K562 (cell line): ENCODE results near the gene NEURL1. TPM values are rescaled to one million over a fixed set of nuclear protein-coding genes. Genes with fewer than 3 reads are reported as not detected.

Experiments
- ATAC-seq: fragments of 200-7000 bp; cut with Tn5 transposase; 3 replicates; pipeline ENCODE4 v1.9.1; 2020; ENCODE audit warnings: moderate library complexity
- BruUV-seq: library from RNA; stranded (reverse); fragments of 400-500 nt; replicated peaks from 2 replicates; lab custom pipeline; 2021; lab: Mats Ljungman, UMichigan
- CTCF ChIA-PET: fragments of 300-600 bp; formaldehyde crosslinking; extraction: SDS; loops from one replicate; lab custom pipeline; 2021; ENCODE audit warnings: low intra/inter-chr PET ratio; lab: Yijun Ruan, JAX
- POLR2A ChIA-PET: fragments of 300-600, 350-650 bp; sonication (Branson Sonifier 250); formaldehyde crosslinking; extraction: SDS; loops from one replicate; lab custom pipeline; 2021; ENCODE audit warnings: antibody characterized with exemption, inconsistent platforms; lab: Yijun Ruan, JAX
- DNase-seq, 4 experiments: peaks; one replicate each; pipeline versions ENCODE4 v3.0.0 to v3.0.0-alpha.2; 2011 to 2018; ENCODE audit warnings: low spot score in 3 of 4, mixed read lengths in 3 of 4; ENCODE audit errors: extremely low read depth in 1 of 4
- FAIRE-seq: peaks from 2 replicates; lab custom pipeline; 2011; peaks lifted over from hg19 to GRCh38; lab: Jason Lieb, UNC
- H2AFZ ChIP-seq: 2 replicates; pipeline ENCODE4 v1.6.0; 2011; ENCODE audit warnings: low read depth, low read length, control low read depth, inconsistent platforms
- H3K27ac ChIP-seq: fragments of 200-600 bp; 3 replicates; pipeline ENCODE4 v1.8.0; 2011; ENCODE audit warnings: low read depth, mild to moderate bottlenecking, control low read depth, inconsistent platforms, low read length, moderate library complexity, mixed read lengths; ENCODE audit errors: extremely low read depth
- H3K27me3 ChIP-seq, 2 experiments: fragments of 300-600 bp in 1 of 2; 2 replicates in 1 of 2; 3 replicates in 1 of 2; pipeline versions ENCODE4 v1.6.0 to v1.8.0; 2011; ENCODE audit warnings: inconsistent platforms in 2 of 2, low read length in 2 of 2, mild to moderate bottlenecking in 1 of 2, mixed read lengths in 1 of 2, moderate library complexity in 1 of 2; ENCODE audit not compliant: control insufficient read depth in 2 of 2, insufficient read depth in 2 of 2
- H3K36me3 ChIP-seq: fragments of 300-600 bp; 3 replicates; pipeline ENCODE4 v1.8.0; 2011; ENCODE audit warnings: mild to moderate bottlenecking, low read length, inconsistent platforms; ENCODE audit not compliant: control insufficient read depth, insufficient read depth
- H3K4me1 ChIP-seq, 2 experiments: fragments of 200-600 bp in 1 of 2; replicated peaks in 1 of 2; 2 replicates in 1 of 2; 3 replicates in 1 of 2; pipeline versions ENCODE4 v1.5.1 to v1.8.0; 2011; ENCODE audit warnings: inconsistent platforms in 2 of 2, low read length in 2 of 2, mild to moderate bottlenecking in 1 of 2, mixed read lengths in 1 of 2, moderate library complexity in 1 of 2; ENCODE audit not compliant: control insufficient read depth in 2 of 2, insufficient read depth in 2 of 2
- H3K4me2 ChIP-seq: 2 replicates; pipeline ENCODE4 v1.6.1; 2011; ENCODE audit warnings: low read length, control low read depth, inconsistent platforms, mixed read lengths; ENCODE audit not compliant: insufficient read depth
- H3K4me3 ChIP-seq: fragments of 200-600 bp; sonication (generic), shearing (Covaris generic); 2 replicates; pipeline ENCODE4 v1.5.1; 2016; ENCODE audit warnings: control low read depth, inconsistent platforms
- H3K79me2 ChIP-seq: fragments of 200-600 bp; 3 replicates; pipeline ENCODE4 v1.8.0; 2011; ENCODE audit warnings: low read length, inconsistent platforms; ENCODE audit not compliant: control insufficient read depth, insufficient read depth
- H3K9ac ChIP-seq, 2 experiments: 2 replicates each; pipeline versions ENCODE4 v1.6.0 to v1.6.1; 2011; ENCODE audit warnings: low read depth in 2 of 2, low read length in 2 of 2, control low read depth in 1 of 2, inconsistent platforms in 1 of 2, mild to moderate bottlenecking in 1 of 2, mixed read lengths in 1 of 2; ENCODE audit not compliant: insufficient read depth in 1 of 2
- H3K9me1 ChIP-seq: one replicate; pipeline ENCODE4 v1.6.0; 2011; ENCODE audit warnings: inconsistent platforms, mild to moderate bottlenecking, low read length, moderate library complexity; ENCODE audit not compliant: control insufficient read depth, insufficient read depth
- H3K9me3 ChIP-seq: replicated peaks from 2 replicates; pipeline ENCODE4 v1.5.1; 2011; ENCODE audit warnings: low read depth, low read length, inconsistent platforms; ENCODE audit not compliant: control insufficient read depth, insufficient read depth
- H4K20me1 ChIP-seq: replicated peaks from 2 replicates; pipeline ENCODE4 v1.6.1; 2011; ENCODE audit warnings: low read length, inconsistent platforms, mixed read lengths; ENCODE audit not compliant: control insufficient read depth, insufficient read depth
- CBX8 ChIP-seq: fragments of 200-600 bp; sonication (generic); IDR thresholded peaks from 2 replicates; pipeline ENCODE4 v1.6.1; 2012; ENCODE audit warnings: borderline replicate concordance, mixed run types, low read depth, mild to moderate bottlenecking, moderate library complexity, mixed read lengths, low read length, control low read depth, inconsistent platforms; ENCODE audit not compliant: poor library complexity, severe bottlenecking; ENCODE audit errors: extremely low read depth
- EGR1 ChIP-seq: fragments of 450-650 bp; conservative IDR thresholded peaks from 2 replicates; pipeline ENCODE4 v1.6.1; 2017; ENCODE audit warnings: mild to moderate bottlenecking
- HMG20B ChIP-seq: fragments of 250-450 bp; sonication (Bioruptor Pico); IDR thresholded peaks from 2 replicates; pipeline ENCODE4 v1.5.0; 2021; ENCODE audit warnings: mild to moderate bottlenecking
- PHB ChIP-seq: fragments of 250-450 bp; sonication (Bioruptor Pico); IDR thresholded peaks from 2 replicates; pipeline ENCODE4 v1.5.0; 2021
- RBM39 ChIP-seq: fragments of 200-400 bp; formaldehyde crosslinking; optimal IDR thresholded peaks from 2 replicates; pipeline ENCODE3; 2018; ENCODE audit warnings: low read depth, low read length
- RFX1 ChIP-seq: fragments of 450-650 bp; IDR thresholded peaks from 2 replicates; pipeline ENCODE4 v1.6.1; 2016; ENCODE audit warnings: mild to moderate bottlenecking, moderate library complexity
- TAF1 ChIP-seq: IDR thresholded peaks from 2 replicates; pipeline ENCODE4 v1.6.1; 2011; ENCODE audit warnings: mild to moderate bottlenecking, low read length, moderate library complexity; ENCODE audit not compliant: insufficient read depth, control insufficient read depth, severe bottlenecking; ENCODE audit errors: extremely low read depth
- TARDBP ChIP-seq: fragments of 450-650 bp; IDR thresholded peaks from 2 replicates; pipeline ENCODE4 v1.6.1; 2016
- U2AF2 ChIP-seq: fragments of 200-400 bp; formaldehyde crosslinking; optimal IDR thresholded peaks from 2 replicates; pipeline ENCODE3; 2017; ENCODE audit warnings: low read depth, mild to moderate bottlenecking, low read length
- ZBED1 ChIP-seq: IDR thresholded peaks from 2 replicates; pipeline ENCODE4 v1.6.1; 2014
- ZC3H11A ChIP-seq: IDR thresholded peaks from 2 replicates; pipeline ENCODE4 v1.6.1; 2012; ENCODE audit warnings: low read depth, low read length, improper control_type of control experiment
- ZNF146 ChIP-seq: IDR thresholded peaks from one replicate; pipeline ENCODE4 v1.6.1; 2018; ENCODE audit warnings: missing compliant biosample characterization; ENCODE audit not compliant: unreplicated experiment
- WGBS: fragments of 100-300 bp; shearing (Covaris generic); methylation state at CpG from one replicate; pipeline ENCODE4 v1.1.6; 2016; ENCODE audit warnings: low coverage, mixed read lengths; ENCODE audit not compliant: insufficient coverage; ENCODE audit errors: missing lambda C conversion rate; 5-methylcytosine and 5-hydroxymethylcytosine counted together
- in situ Hi-C: fragments of 300-500 bp; cut with MboI; formaldehyde crosslinking; loops from 4 replicates; pipeline ENCODE4 v1.15.0; 2018; ENCODE audit warnings: inconsistent platforms, mixed read lengths
- intact Hi-C: fragments of 100-400 bp; cut with micrococcal nuclease; formaldehyde crosslinking; loops from 2 replicates; pipeline ENCODE4 v1.14.2; 2022
- polyA plus RNA-seq, 8 experiments: library from polyadenylated mRNA; depleted of rRNA in 4 of 8; stranded (reverse) in 5 of 8; unstranded in 3 of 8; fragments of >200 nt; fragmentation: Nextera tagmentation in 2 of 8; fragmentation: Illumina TruSeq in 1 of 8; extraction: Ambion mirVana in 2 of 8; extraction: Trizol in 1 of 8; gene quantifications; 2 replicates each; pipeline versions ENCODE4 v1.2.1 to v1.2.3, GENCODE V29; 2011 to 2014; ENCODE audit warnings: inconsistent platforms in 1 of 8, missing spikeins in 1 of 8
- total RNA-seq, 7 experiments: library from RNA; depleted of rRNA in 6 of 7; stranded (reverse); fragments of >200 nt in 6 of 7; fragmentation: Illumina TruSeq in 2 of 7; extraction: Trizol in 2 of 7; gene quantifications; 2 replicates each; pipeline versions ENCODE4 v1.2.1 to v1.2.3, GENCODE V29; 2011 to 2021; ENCODE audit warnings: low replicate concordance in 1 of 7
- TF ChIP-seq, protein P1 (sequence below): sonication (generic); formaldehyde crosslinking; IDR thresholded peaks from 2 replicates; pipeline ENCODE4 v1.5.0; 2020; ENCODE audit warnings: missing genetic modification reagents

Gene NEURL1
- total and polyA plus RNA-seq, 9 of the 15 experiments (the other 6 are each of a cell fraction or from before 2014, with no cell fraction given): 0.01 to 0.45 (median 0.16) TPM; not detected in 5

- H3K4me1 ChIP-seq: peaks cover 0 to 9% of the 10 kb centered on the region in 2 experiments; a peak in 4 of 5 replicates
- TF ChIP-seq RFX1 (peak; percentile 43), EGR1 (peak; percentile 50), RBM39 (no peak)
- TF ChIP-seq, all 486 proteins: peak for 2
- Histone ChIP-seq H2AFZ (no peak overlapping the region), H3K79me2 (no peaks in the 10 kb centered on the region), H3K27ac (no peak overlapping the region), H3K4me2 (no peak overlapping the region), H3K27me3 (peaks cover 15 to 43% of the 10 kb centered on the region in 2 experiments; a peak in 3 of 5 replicates), H3K4me3 (no peak overlapping the region), H3K9me3 (no peaks in the 10 kb centered on the region), H3K9me1 (no peaks in the 10 kb centered on the region), H4K20me1 (no peaks in the 10 kb centered on the region), H3K9ac (no peak overlapping the region), H3K36me3 (no peaks in the 10 kb centered on the region)
- intact Hi-C loops: loop anchor here (5.0 kb wide), 1 partner anchor 42 kb away; no protein-coding TSS in a partner anchor
- POLR2A ChIA-PET: interaction anchor here (1.2 kb wide), 1 partner anchor 9 kb away, joined by 3 read pairs; no protein-coding TSS in a partner anchor
- in situ Hi-C loops: no loop called here
- 1% methylated on average over 7 of the region's 7 CpGs for WGBS
- DNase-seq: no peak
- BruUV-seq: no TSS peak
- FAIRE-seq: no peak
- no peak for ATAC-seq
- CTCF ChIA-PET: no interaction called here
Observed at GRCh38 chr10:103499881-103500280, 6.4 kb downstream of the NEURL1 start.

DNA sequence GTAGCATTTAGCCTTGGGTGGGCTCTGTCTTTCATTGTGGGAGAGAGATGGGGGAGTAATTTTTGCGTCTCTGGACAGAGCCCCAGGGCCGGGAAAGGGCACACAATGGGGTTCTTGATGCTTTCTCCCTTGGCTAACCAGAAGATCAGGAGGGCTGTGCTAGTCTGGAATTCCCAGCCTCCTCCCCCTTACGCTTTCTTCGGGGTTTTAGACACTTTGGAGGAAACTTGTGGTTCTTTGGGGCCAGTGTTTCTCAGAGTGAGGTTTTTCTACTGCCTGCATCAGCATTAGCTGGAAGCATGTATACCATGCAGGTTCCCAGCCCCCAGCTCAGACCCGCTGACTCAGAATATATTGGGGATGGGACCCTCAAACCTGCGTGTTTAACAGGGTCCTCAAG lies 7.0 kb downstream of the NEURL1 start:
- no peaks in the 10 kb centered on the region for H3K9me1 ChIP-seq
- FAIRE-seq: no peak
- POLR2A ChIA-PET: interaction anchor here (1.2 kb wide), 1 partner anchor 10 kb away, joined by 3 read pairs; no protein-coding TSS in a partner anchor
- no peaks in the 10 kb centered on the region for H3K9me3 ChIP-seq
- H3K79me2 ChIP-seq: no peaks in the 10 kb centered on the region
- 3% methylated on average over 5 of the region's 6 CpGs for WGBS
- H3K36me3 ChIP-seq: no peaks in the 10 kb centered on the region
- no peaks in the 10 kb centered on the region for H4K20me1 ChIP-seq
- BruUV-seq: no TSS peak
- no peak overlapping the region for H3K9ac ChIP-seq
- H3K27me3 ChIP-seq: peaks cover 13 to 37% of the 10 kb centered on the region in 2 experiments; a peak in 3 of 5 replicates
- H3K4me1 ChIP-seq: peaks cover 0 to 10% of the 10 kb centered on the region in 2 experiments; a peak in 4 of 5 replicates
- CTCF ChIA-PET: no interaction called here
- no peak overlapping the region for H3K27ac ChIP-seq
- no peak for DNase-seq
- intact Hi-C loops (loop anchor here (5.0 kb wide), 1 partner anchor 42 kb away; no protein-coding TSS in a partner anchor), in situ Hi-C loops (no loop called here)
- H2AFZ ChIP-seq: no peak overlapping the region
- no peak for ATAC-seq
- H3K4me3 ChIP-seq: no peak overlapping the region
- no peak overlapping the region for H3K4me2 ChIP-seq
- no peak for TF ChIP-seq TAF1
- TF ChIP-seq HMG20B (CRISPR knock-in tag): no peak
- TF ChIP-seq PHB (CRISPR knock-in tag): no peak
- no peak for TF ChIP-seq TARDBP
- no peak for TF ChIP-seq CBX8
- no peak for TF ChIP-seq ZC3H11A
- no peak for TF ChIP-seq U2AF2
- no peak for TF ChIP-seq ZBED1
- TF ChIP-seq, protein P1, sequence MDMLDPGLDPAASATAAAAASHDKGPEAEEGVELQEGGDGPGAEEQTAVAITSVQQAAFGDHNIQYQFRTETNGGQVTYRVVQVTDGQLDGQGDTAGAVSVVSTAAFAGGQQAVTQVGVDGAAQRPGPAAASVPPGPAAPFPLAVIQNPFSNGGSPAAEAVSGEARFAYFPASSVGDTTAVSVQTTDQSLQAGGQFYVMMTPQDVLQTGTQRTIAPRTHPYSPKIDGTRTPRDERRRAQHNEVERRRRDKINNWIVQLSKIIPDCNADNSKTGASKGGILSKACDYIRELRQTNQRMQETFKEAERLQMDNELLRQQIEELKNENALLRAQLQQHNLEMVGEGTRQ (CRISPR knock-in tag): no peak
- TF ChIP-seq ZNF146 (CRISPR knock-in tag): no peak
